Measurements from ENCODE around the gene CDKAL1. TPM values are rescaled to one million over a fixed set of nuclear protein-coding genes. Genes with fewer than 3 reads are reported as not detected.
"Not testable (repeated sequence)": the region's sequence is repeated elsewhere in the genome, so short reads cannot be mapped to it uniquely, and the experiment has no call there.

The CDKAL1 gene
- total RNA-seq, 1 donor from 2014 or later, result 14.8 TPM

DNA sequence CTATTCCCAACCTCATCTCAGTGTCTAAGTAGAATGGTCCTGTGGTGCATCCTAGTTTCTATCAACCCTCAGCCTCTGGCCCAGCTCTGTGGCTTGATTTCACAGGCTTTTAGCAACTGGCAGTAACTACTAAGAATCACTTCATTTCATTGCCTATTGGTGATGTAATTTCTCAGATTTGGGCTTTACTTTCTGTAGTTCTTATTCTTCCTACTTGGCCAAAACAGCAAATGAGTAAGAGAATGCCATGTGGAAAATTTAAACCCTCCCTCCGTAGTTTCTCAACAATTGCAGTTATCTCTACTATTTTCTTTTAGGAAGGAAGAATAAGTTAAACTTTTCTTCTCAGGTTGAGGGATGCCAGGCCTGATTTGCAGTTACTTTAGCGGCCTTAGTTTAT lies 387.3 kb downstream of the CDKAL1 start:
- no peaks in the 10 kb centered on the region for H3K9me3 Mint-ChIP-seq (ENCODE audit: unreplicated experiment)
- H3K4me1 Mint-ChIP-seq (ENCODE audit: unreplicated experiment), result peaks cover 4% of the 10 kb centered on the region
- H3K36me3 Mint-ChIP-seq (ENCODE audit: unreplicated experiment), result no peaks in the 10 kb centered on the region
- no peak overlapping the region for H3K4me3 Mint-ChIP-seq (ENCODE audit: unreplicated experiment)
- TF ChIP-seq, protein P1, sequence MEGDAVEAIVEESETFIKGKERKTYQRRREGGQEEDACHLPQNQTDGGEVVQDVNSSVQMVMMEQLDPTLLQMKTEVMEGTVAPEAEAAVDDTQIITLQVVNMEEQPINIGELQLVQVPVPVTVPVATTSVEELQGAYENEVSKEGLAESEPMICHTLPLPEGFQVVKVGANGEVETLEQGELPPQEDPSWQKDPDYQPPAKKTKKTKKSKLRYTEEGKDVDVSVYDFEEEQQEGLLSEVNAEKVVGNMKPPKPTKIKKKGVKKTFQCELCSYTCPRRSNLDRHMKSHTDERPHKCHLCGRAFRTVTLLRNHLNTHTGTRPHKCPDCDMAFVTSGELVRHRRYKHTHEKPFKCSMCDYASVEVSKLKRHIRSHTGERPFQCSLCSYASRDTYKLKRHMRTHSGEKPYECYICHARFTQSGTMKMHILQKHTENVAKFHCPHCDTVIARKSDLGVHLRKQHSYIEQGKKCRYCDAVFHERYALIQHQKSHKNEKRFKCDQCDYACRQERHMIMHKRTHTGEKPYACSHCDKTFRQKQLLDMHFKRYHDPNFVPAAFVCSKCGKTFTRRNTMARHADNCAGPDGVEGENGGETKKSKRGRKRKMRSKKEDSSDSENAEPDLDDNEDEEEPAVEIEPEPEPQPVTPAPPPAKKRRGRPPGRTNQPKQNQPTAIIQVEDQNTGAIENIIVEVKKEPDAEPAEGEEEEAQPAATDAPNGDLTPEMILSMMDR (IDR thresholded peaks at IDR 0.05), result no peak
- no peak overlapping the region for H3K27ac Mint-ChIP-seq (ENCODE audit: unreplicated experiment)
- DNase-seq (ENCODE audit: extremely low spot score, unreplicated experiment), result no peak
- no peaks in the 10 kb centered on the region for H3K27me3 Mint-ChIP-seq (ENCODE audit: unreplicated experiment)

DNA sequence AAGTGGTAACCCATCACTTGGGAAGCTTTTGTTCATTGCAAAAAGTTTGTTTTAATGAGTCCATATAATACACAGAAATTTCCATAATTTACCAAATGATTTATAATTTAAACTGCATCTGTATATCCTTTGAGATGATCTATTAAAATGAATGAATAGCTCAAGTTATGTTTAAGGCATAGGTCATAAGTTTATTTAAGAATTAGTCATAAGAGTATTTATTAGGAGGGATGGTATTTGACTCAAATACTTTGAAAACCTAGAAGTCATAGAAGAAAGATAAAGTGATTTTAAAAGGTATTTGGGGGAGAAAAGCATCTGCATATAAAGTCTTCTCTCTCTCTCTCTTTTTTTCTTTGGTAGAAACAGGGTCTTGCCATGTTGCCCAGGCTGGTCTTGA lies 388.5 kb downstream of the CDKAL1 start:
- H3K27me3 Mint-ChIP-seq (ENCODE audit: unreplicated experiment), result no peaks in the 10 kb centered on the region
- H3K27ac Mint-ChIP-seq (ENCODE audit: unreplicated experiment), result no peak overlapping the region
- H3K9me3 Mint-ChIP-seq (ENCODE audit: unreplicated experiment), result no peaks in the 10 kb centered on the region
- no peak overlapping the region for H3K4me3 Mint-ChIP-seq (ENCODE audit: unreplicated experiment)
- H3K4me1 Mint-ChIP-seq (ENCODE audit: unreplicated experiment), result peaks cover 8% of the 10 kb centered on the region
- DNase-seq (ENCODE audit: extremely low spot score, unreplicated experiment), result no peak
- no peaks in the 10 kb centered on the region for H3K36me3 Mint-ChIP-seq (ENCODE audit: unreplicated experiment)
- TF ChIP-seq, protein P1 (IDR thresholded peaks at IDR 0.05), result no peak

DNA sequence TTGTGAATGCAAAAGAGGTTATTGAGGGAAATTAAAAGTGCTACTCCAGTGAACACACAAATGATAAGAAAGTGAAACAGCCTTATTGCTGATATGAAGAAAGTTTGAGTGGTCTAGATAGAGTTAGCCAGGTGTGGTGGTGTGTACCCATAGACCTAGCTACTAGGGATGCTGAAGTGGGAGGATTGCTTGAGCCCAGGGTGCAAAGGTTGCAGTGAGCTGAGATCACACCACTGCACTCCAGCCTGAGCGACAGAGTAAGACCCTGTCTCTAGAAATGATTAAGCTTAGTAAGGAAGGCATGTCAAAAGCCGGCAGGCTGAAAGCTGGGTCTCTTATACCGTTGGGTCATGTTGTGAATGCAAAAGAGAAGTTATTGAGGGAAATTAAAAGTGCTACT lies 389.8 kb downstream of the CDKAL1 start:
- H3K27me3 Mint-ChIP-seq (ENCODE audit: unreplicated experiment); H3K4me3 Mint-ChIP-seq (ENCODE audit: unreplicated experiment); DNase-seq (ENCODE audit: extremely low spot score, unreplicated experiment); H3K36me3 Mint-ChIP-seq (ENCODE audit: unreplicated experiment); H3K9me3 Mint-ChIP-seq (ENCODE audit: unreplicated experiment); H3K27ac Mint-ChIP-seq (ENCODE audit: unreplicated experiment): not testable (repeated sequence)
- H3K4me1 Mint-ChIP-seq (ENCODE audit: unreplicated experiment), result peaks cover 11% of the 10 kb centered on the region

DNA sequence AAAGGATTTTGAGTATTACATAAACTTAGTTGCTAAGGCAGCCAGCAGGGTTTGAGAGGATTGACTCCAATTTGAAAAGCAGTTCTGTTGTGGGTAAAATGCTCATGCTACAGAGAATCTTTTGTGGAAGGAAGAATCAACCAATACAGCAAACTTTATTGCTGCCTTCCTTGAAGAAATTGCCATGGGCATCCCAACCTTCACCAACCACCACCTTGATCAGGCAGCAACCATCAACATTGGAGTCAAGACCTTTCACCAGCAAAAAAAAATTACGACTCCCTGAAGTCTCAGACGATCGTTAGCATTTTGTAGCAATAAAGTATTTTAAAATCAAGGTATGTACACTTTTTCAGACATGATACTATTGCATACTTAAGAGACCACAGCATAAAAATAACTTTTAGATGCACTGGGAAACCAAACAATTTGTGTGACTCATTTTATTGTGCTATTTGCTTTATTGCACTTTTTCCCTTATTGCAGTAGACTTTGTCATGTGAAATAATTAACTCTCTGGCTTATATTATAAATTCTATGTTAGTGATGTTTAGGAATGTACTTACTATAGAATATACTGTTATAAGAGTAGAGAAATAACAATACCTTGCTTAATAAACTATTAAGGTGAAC lies 390.8 kb downstream of the CDKAL1 start:
- TF ChIP-seq, protein P1 (IDR thresholded peaks at IDR 0.05), result no peak
- H3K4me3 Mint-ChIP-seq (ENCODE audit: unreplicated experiment), result no peak overlapping the region
- DNase-seq (ENCODE audit: extremely low spot score, unreplicated experiment), result no peak
- no peaks in the 10 kb centered on the region for H3K27me3 Mint-ChIP-seq (ENCODE audit: unreplicated experiment)
- peaks cover 17% of the 10 kb centered on the region for H3K4me1 Mint-ChIP-seq (ENCODE audit: unreplicated experiment)
- H3K27ac Mint-ChIP-seq (ENCODE audit: unreplicated experiment), result no peak overlapping the region
- H3K9me3 Mint-ChIP-seq (ENCODE audit: unreplicated experiment), result no peaks in the 10 kb centered on the region
- H3K36me3 Mint-ChIP-seq (ENCODE audit: unreplicated experiment), result no peaks in the 10 kb centered on the region

DNA sequence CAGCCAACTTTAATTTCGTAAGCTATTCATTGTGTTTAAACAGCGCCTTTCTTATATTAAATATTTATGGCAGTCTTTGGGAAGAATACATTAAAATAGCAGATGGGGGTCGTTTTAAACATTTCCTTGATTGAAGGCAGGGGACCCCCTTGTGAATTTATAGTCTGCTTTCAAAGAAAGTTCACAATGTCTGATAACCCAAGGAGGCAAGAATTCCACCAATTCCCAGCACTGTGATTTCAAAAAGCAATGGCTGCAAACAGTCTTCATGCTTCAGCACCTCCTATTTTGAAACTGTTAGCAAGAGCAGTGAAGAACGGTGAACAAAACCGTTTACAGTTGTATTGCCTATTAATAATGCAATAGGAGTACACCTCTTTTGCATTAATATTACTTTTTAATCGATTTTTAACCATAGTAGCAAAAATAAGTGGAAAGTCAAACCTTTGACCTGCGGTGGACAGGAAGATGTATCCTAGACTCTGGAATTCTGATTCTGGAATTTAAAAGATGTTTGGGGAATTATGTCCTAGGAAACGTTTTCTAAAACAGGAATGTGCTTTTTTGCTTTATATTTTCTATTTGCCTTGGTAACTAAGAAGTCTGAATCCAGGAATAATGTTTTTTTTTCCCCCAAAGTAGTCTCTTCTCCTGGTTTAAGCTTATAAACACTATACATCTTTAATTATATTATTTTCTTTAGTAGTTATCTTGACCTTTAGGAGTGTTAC lies 393.0 kb downstream of the CDKAL1 start:
- Mint-ChIP-seq H3K4me3 (ENCODE audit: unreplicated experiment) (no peak overlapping the region), H3K27me3 (ENCODE audit: unreplicated experiment) (no peaks in the 10 kb centered on the region), H3K27ac (ENCODE audit: unreplicated experiment) (no peak overlapping the region), H3K36me3 (ENCODE audit: unreplicated experiment) (no peaks in the 10 kb centered on the region), H3K4me1 (ENCODE audit: unreplicated experiment) (peaks cover 17% of the 10 kb centered on the region), H3K9me3 (ENCODE audit: unreplicated experiment) (no peaks in the 10 kb centered on the region)
- TF ChIP-seq, protein P1 (IDR thresholded peaks at IDR 0.05), result no peak
- DNase-seq (ENCODE audit: extremely low spot score, unreplicated experiment), result no peak

All from osteocyte (in vitro differentiated cells).